ENCODE data around the gene NYAP2.

DNA sequence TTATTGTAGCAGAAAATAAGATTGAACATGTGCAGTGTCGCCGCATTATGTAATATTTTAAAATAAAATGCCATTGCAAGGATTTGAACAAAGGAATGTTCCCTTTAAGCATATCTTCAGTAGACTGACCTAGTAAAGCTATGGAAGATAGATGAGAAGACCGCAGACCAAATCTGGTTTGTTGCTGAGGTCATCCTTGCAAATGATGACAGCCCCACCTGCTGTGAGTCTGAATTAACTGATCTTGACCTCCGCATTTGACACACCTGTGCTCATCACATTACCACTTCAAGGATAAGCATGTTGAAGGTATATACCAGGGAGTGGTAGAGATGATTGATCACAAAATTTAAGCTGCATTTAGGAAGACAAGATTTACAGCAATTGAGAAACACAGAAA lies 96.2 kb downstream of the NYAP2 start:
- TF ChIP-seq, protein P1, sequence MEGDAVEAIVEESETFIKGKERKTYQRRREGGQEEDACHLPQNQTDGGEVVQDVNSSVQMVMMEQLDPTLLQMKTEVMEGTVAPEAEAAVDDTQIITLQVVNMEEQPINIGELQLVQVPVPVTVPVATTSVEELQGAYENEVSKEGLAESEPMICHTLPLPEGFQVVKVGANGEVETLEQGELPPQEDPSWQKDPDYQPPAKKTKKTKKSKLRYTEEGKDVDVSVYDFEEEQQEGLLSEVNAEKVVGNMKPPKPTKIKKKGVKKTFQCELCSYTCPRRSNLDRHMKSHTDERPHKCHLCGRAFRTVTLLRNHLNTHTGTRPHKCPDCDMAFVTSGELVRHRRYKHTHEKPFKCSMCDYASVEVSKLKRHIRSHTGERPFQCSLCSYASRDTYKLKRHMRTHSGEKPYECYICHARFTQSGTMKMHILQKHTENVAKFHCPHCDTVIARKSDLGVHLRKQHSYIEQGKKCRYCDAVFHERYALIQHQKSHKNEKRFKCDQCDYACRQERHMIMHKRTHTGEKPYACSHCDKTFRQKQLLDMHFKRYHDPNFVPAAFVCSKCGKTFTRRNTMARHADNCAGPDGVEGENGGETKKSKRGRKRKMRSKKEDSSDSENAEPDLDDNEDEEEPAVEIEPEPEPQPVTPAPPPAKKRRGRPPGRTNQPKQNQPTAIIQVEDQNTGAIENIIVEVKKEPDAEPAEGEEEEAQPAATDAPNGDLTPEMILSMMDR (conservative IDR thresholded peaks at IDR 0.05; ENCODE audit: low read length) = no peak
- no peak for TF ChIP-seq EZH2phosphoT487 (IDR thresholded peaks at IDR 0.05; ENCODE audit: borderline replicate concordance)
